A549 treated with AZD9567 at 1 μM for 4 hours (cell line): Measurements from ENCODE around the gene EFHD1. TPM values are rescaled to one million over a fixed set of nuclear protein-coding genes. Genes with fewer than 3 reads are reported as not detected.

Source experiments
- total RNA-seq: library from RNA; stranded (reverse); fragments of 200-300 nt; extraction: Qiagen RNA extraction; gene quantifications from 5 replicates; pipeline ENCODE4 v1.2.3, GENCODE V29; 2022; ENCODE audit not compliant: insufficient read depth

Gene EFHD1
- 3.0 to 3.8 TPM (median 3.2 TPM) in 5 replicates for total RNA-seq

GRCh38 chr2:232633413-232634205 lies at the start of gene EFHD1:
TSS of gene EFHD1 (plus strand) at chr2:232633604. CDS start at chr2:232633705, 101 bp downstream.

GRCh38 chr2:232697059-232697806 lies 63.8 kb downstream of the EFHD1 start, which contains the start of gene GIGYF2:
TSS of gene GIGYF2 (plus strand) at chr2:232697331. CDS start at chr2:232735198, 37,867 bp downstream.

Other genes with a start within 250 kb of the EFHD1 start
- gene ALPG, start 226.8 kb upstream of the EFHD1 start, total RNA-seq: 0.22 to 0.31 TPM (median 0.25 TPM) in 4 of 5 replicates, not detected in the other
- not detected in 5 replicates for gene ALPI, start 177.5 kb upstream of the EFHD1 start, total RNA-seq
- gene ECEL1, start 145.8 kb upstream of the EFHD1 start, total RNA-seq: 0.14 to 0.31 TPM (median 0.18 TPM) in 4 of 5 replicates, not detected in the other
- 0.09 to 0.14 TPM (median 0.13 TPM) in 3 of 5 replicates, not detected in the others for gene PRSS56, start 113.2 kb upstream of the EFHD1 start, total RNA-seq
- gene CHRND, start 107.4 kb upstream of the EFHD1 start, total RNA-seq: not detected in 5 replicates
- not detected in 5 replicates for gene CHRNG, start 93.9 kb upstream of the EFHD1 start, total RNA-seq
- 4.1 to 5.0 TPM (median 4.5 TPM) in 5 replicates for gene TIGD1, start 83.0 kb upstream of the EFHD1 start, total RNA-seq
- gene EIF4E2, start 82.9 kb upstream of the EFHD1 start, total RNA-seq: 85.2 to 288 TPM (median 88.5 TPM) in 5 replicates
- gene GIGYF2, start 63.7 kb downstream of the EFHD1 start, total RNA-seq: 24.8 to 40.4 TPM (median 28.3 TPM) in 5 replicates
- not detected in 5 replicates for gene KCNJ13, start 143.0 kb downstream of the EFHD1 start, total RNA-seq
- gene SNORC, start 236.7 kb downstream of the EFHD1 start, total RNA-seq: 3.7 to 12.2 TPM (median 7.8 TPM) in 5 replicates